RWPE2 (cell line): ENCODE measurements around the gene SPATS2.

Source experiments
- ATAC-seq: fragments of 200-7000 bp; cut with Tn5 transposase; 3 replicates; pipeline ENCODE4 v1.9.1; 2021; ENCODE audit warnings: low read depth
- DNase-seq: peaks from one replicate; pipeline ENCODE4 v3.0.0-alpha.2; 2020; ENCODE audit warnings: low spot score
- H3K27ac ChIP-seq: fragments of 450-650 bp; 2 replicates; pipeline ENCODE4 v1.5.1; 2017; ENCODE audit warnings: mild to moderate bottlenecking; ENCODE audit not compliant: poor library complexity, severe bottlenecking
- H3K27me3 ChIP-seq: fragments of 250-450 bp; sonication (Bioruptor Pico); 2 replicates; pipeline ENCODE4 v1.5.1; 2021; ENCODE audit warnings: mild to moderate bottlenecking, moderate library complexity; ENCODE audit not compliant: insufficient read depth, poor library complexity, severe bottlenecking
- H3K36me3 ChIP-seq: fragments of 250-450 bp; sonication (Bioruptor Pico); 2 replicates; pipeline ENCODE4 v1.5.1; 2020; ENCODE audit warnings: low read depth, mild to moderate bottlenecking, moderate library complexity
- H3K4me1 ChIP-seq: fragments of 250-450 bp; sonication (Bioruptor Pico); 2 replicates; pipeline ENCODE4 v1.5.1; 2021; ENCODE audit warnings: mild to moderate bottlenecking, moderate library complexity; ENCODE audit not compliant: insufficient read depth, poor library complexity, severe bottlenecking
- H3K4me3 ChIP-seq: fragments of 250-450 bp; sonication (Bioruptor Pico); 2 replicates; pipeline ENCODE4 v1.5.1; 2021; ENCODE audit warnings: mild to moderate bottlenecking, moderate library complexity; ENCODE audit not compliant: severe bottlenecking
- H3K9me3 ChIP-seq: fragments of 250-450 bp; sonication (Bioruptor Pico); 2 replicates; pipeline ENCODE4 v1.5.1; 2021; ENCODE audit warnings: mild to moderate bottlenecking, moderate library complexity; ENCODE audit not compliant: severe bottlenecking
- CTCF ChIP-seq: fragments of 450-650 bp; IDR thresholded peaks from one replicate; pipeline ENCODE4 v1.5.1; 2017; ENCODE audit warnings: mild to moderate bottlenecking, moderate library complexity; ENCODE audit not compliant: poor library complexity, severe bottlenecking

Gene SPATS2

GRCh38 chr12:49566361-49566760 lies 199.1 kb downstream of the SPATS2 start:
- H3K36me3 ChIP-seq = peaks cover 42% of the 10 kb centered on the region
- H3K27ac ChIP-seq = no peak overlapping the region
- DNase-seq (no peak), ATAC-seq (no peak)
- no peak for TF ChIP-seq CTCF
- no peak overlapping the region for H3K4me3 ChIP-seq
- H3K27me3 ChIP-seq = no peaks in the 10 kb centered on the region
- H3K4me1 ChIP-seq = peaks cover 3% of the 10 kb centered on the region
- H3K9me3 ChIP-seq = no peaks in the 10 kb centered on the region

- DNase-seq (no peak), ATAC-seq (no peak)
- H3K27ac ChIP-seq = peak overlapping the region; percentile 68
Observed at GRCh38 chr12:49567302-49567610, 200.0 kb downstream of the SPATS2 start.

GRCh38 chr12:49567611-49568441 lies 200.6 kb downstream of the SPATS2 start, which contains the start of gene MCRS1:
MCRS1 (minus strand) TSS chr12:49568142; CDS start chr12:49566731, 1,411 bp downstream.
- Histone ChIP-seq H3K4me3 (peak within 1 kb of the TSS; percentile 93), H3K27me3 (no peaks in the 10 kb centered on the region), H3K9me3 (no peaks in the 10 kb centered on the region), H3K4me1 (peaks cover 3% of the 10 kb centered on the region), H3K27ac (peak within 1 kb of the TSS; percentile 68), H3K36me3 (peaks cover 29% of the 10 kb centered on the region)
- peak; percentile 87 for DNase-seq
- ATAC-seq = peak; percentile 81
- TF ChIP-seq CTCF = no peak

More at GRCh38 chr12:49567302-49567610, 200.0 kb downstream of the SPATS2 start:
- Histone ChIP-seq H3K27me3 (no peaks in the 10 kb centered on the region), H3K4me3 (peak overlapping the region; percentile 93), H3K9me3 (no peaks in the 10 kb centered on the region), H3K4me1 (peaks cover 3% of the 10 kb centered on the region), H3K36me3 (peaks cover 35% of the 10 kb centered on the region)
- TF ChIP-seq CTCF = no peak

GRCh38 chr12:49568442-49569162 lies 201.3 kb downstream of the SPATS2 start:
- Histone ChIP-seq H3K4me3 (peak overlapping the region; percentile 93), H3K36me3 (peaks cover 25% of the 10 kb centered on the region), H3K4me1 (peaks cover 3% of the 10 kb centered on the region), H3K27ac (peak overlapping the region; percentile 68), H3K9me3 (no peaks in the 10 kb centered on the region), H3K27me3 (no peaks in the 10 kb centered on the region)
- DNase-seq = no peak
- TF ChIP-seq CTCF = no peak
- ATAC-seq = peak; percentile 46; the same call in 2 of the 3 replicates
